GM12878 (cell line): ENCODE results near the gene EMP1. TPM values are rescaled to one million over a fixed set of nuclear protein-coding genes. Genes with fewer than 3 reads are reported as not detected.

Source experiments
- ATAC-seq: fragments of 200-7000 bp; cut with Tn5 transposase; 3 replicates; pipeline ENCODE4 v1.9.1; 2020; ENCODE audit warnings: mild to moderate bottlenecking, moderate library complexity
- BruUV-seq: library from RNA; stranded (reverse); fragments of 400-500 nt; replicated peaks from 2 replicates; lab custom pipeline; 2021; lab: Mats Ljungman, UMichigan
- CTCF ChIA-PET: fragments of 300-600 bp; sonication (Branson Sonifier 250); formaldehyde crosslinking; extraction: SDS; loops from one replicate; lab custom pipeline; 2021; ENCODE audit warnings: inconsistent platforms; lab: Yijun Ruan, JAX
- POLR2A ChIA-PET: fragments of 350-600 bp; formaldehyde crosslinking; extraction: SDS; loops from one replicate; lab custom pipeline; 2021; ENCODE audit warnings: inconsistent platforms; lab: Charles Lee
- RAD21 ChIA-PET: fragments of 300-600 bp; sonication (Branson Sonifier 250); formaldehyde crosslinking; loops from one replicate; lab custom pipeline; 2023; ENCODE audit warnings: antibody characterized with exemption; ENCODE audit not compliant: unreplicated experiment; lab: Charles Lee
- SMC1A ChIA-PET: fragments of 300-600 bp; sonication (Branson Sonifier 250); formaldehyde crosslinking; loops from one replicate; lab custom pipeline; 2023; ENCODE audit not compliant: unreplicated experiment, uncharacterized antibody; lab: Charles Lee
- DNase-seq: peaks from one replicate; pipeline ENCODE4 v3.0.0-alpha.2; 2011; ENCODE audit warnings: low read depth, low spot score
- FAIRE-seq: peaks from 3 replicates; lab custom pipeline; 2011; peaks lifted over from hg19 to GRCh38; lab: Jason Lieb, UNC
- H2AFZ ChIP-seq: 2 replicates; pipeline ENCODE4 v1.6.0; 2011; ENCODE audit warnings: low read depth, low read length, control low read depth; ENCODE audit not compliant: control insufficient read depth
- H3K27ac ChIP-seq: 2 replicates; pipeline ENCODE4 v1.5.1; 2011; ENCODE audit warnings: control low read depth; ENCODE audit not compliant: control insufficient read depth, insufficient read depth
- H3K27me3 ChIP-seq, 2 experiments: replicated peaks in 1 of 2; 2 replicates each; pipeline versions ENCODE4 v1.6.0 to v1.6.1; 2011; ENCODE audit warnings: low read length in 1 of 2; ENCODE audit not compliant: control insufficient read depth in 2 of 2, insufficient read depth in 2 of 2
- H3K36me3 ChIP-seq, 2 experiments: 2 replicates each; pipeline ENCODE4 v1.5.1; 2011; ENCODE audit warnings: low read length in 1 of 2; ENCODE audit not compliant: control insufficient read depth in 2 of 2, insufficient read depth in 2 of 2
- H3K4me1 ChIP-seq: 2 replicates; pipeline ENCODE4 v1.6.1; 2011; ENCODE audit warnings: mild to moderate bottlenecking, low read length, moderate library complexity, mixed read lengths; ENCODE audit not compliant: control insufficient read depth, insufficient read depth
- H3K4me2 ChIP-seq: 2 replicates; pipeline ENCODE4 v1.6.0; 2011; ENCODE audit warnings: control low read depth; ENCODE audit not compliant: control insufficient read depth, insufficient read depth
- H3K4me3 ChIP-seq: fragments of 200-600 bp; sonication (generic); 2 replicates; pipeline ENCODE4 v1.5.1; 2016
- H3K79me2 ChIP-seq: 2 replicates; pipeline ENCODE4 v1.6.0; 2011; ENCODE audit warnings: low read length; ENCODE audit not compliant: control insufficient read depth, insufficient read depth
- H3K9ac ChIP-seq: 2 replicates; pipeline ENCODE4 v1.8.0; 2011; ENCODE audit warnings: low read length, control low read depth, mixed read lengths; ENCODE audit not compliant: control insufficient read depth, insufficient read depth
- H3K9me3 ChIP-seq: replicated peaks from 3 replicates; pipeline ENCODE4 v1.5.1; 2011; ENCODE audit warnings: mild to moderate bottlenecking, low read length; ENCODE audit not compliant: control insufficient read depth, insufficient read depth
- H4K20me1 ChIP-seq: 2 replicates; pipeline ENCODE4 v1.6.0; 2011; ENCODE audit not compliant: control insufficient read depth, insufficient read depth
- PRDM15 ChIP-seq: fragments of 450-650 bp; formaldehyde crosslinking; IDR thresholded peaks from 2 replicates; pipeline ENCODE4 v1.4.0; 2020; ENCODE audit warnings: mild to moderate bottlenecking, moderate library complexity
- WGBS: methylation state at CpG from one replicate; pipeline ENCODE4 v1.1.6; 2016; ENCODE audit warnings: low lambda C conversion rate; ENCODE audit not compliant: insufficient replicate concordance, insufficient coverage; ENCODE audit errors: missing lambda C conversion rate; 5-methylcytosine and 5-hydroxymethylcytosine counted together
- in situ Hi-C: fragments of 300-500 bp; cut with MboI; formaldehyde crosslinking; loops from 9 replicates; pipeline ENCODE4 v1.14.3; 2018; ENCODE audit warnings: mixed read lengths
- intact Hi-C: fragments of 100-400 bp; cut with micrococcal nuclease; formaldehyde crosslinking; loops from one replicate; pipeline ENCODE4 v1.14.2; 2022; ENCODE audit not compliant: unreplicated experiment
- polyA plus RNA-seq, 11 experiments: library from polyadenylated mRNA; depleted of rRNA in 4 of 11; unstranded in 6 of 11; stranded (reverse) in 5 of 11; fragments of >200 nt; fragmentation: Nextera tagmentation in 4 of 11; fragmentation: Illumina TruSeq in 1 of 11; extraction: Ambion mirVana in 4 of 11; extraction: Trizol in 1 of 11; gene quantifications; 1 replicate in 1 of 11; 2 replicates in 10 of 11; pipeline versions ENCODE4 v1.2.1 to v1.2.3, GENCODE V29; 2011 to 2016; ENCODE audit warnings: inconsistent platforms in 2 of 11, missing spikeins in 2 of 11, low read depth in 1 of 11
- total RNA-seq, 4 experiments: library from RNA; depleted of rRNA in 3 of 4; stranded (reverse); fragments of >200 nt in 3 of 4; fragmentation: Illumina TruSeq in 1 of 4; extraction: Trizol in 1 of 4; gene quantifications; 2 replicates each; pipeline versions ENCODE4 v1.2.1 to v1.2.3, GENCODE V29; 2013 to 2021
- TF ChIP-seq, protein P1 (sequence below), 3 experiments: IDR thresholded peaks in 2 of 3; conservative IDR thresholded peaks in 1 of 3; 2 replicates each; pipeline ENCODE4 v1.5.1; 2011; ENCODE audit warnings: low read depth in 3 of 3, low read length in 3 of 3, mild to moderate bottlenecking in 3 of 3, control low read depth in 2 of 3, moderate library complexity in 2 of 3, inconsistent platforms in 1 of 3, mixed read lengths in 1 of 3; ENCODE audit not compliant: control insufficient read depth in 2 of 3, insufficient read depth in 1 of 3; ENCODE audit errors: extremely low read depth in 1 of 3

EMP1 gene
- total and polyA plus RNA-seq, 10 of the 15 experiments (the other 5 are each of a cell fraction or from before 2014, with no cell fraction given): 0.09 to 0.90 (median 0.25) TPM; not detected in 1

DNA sequence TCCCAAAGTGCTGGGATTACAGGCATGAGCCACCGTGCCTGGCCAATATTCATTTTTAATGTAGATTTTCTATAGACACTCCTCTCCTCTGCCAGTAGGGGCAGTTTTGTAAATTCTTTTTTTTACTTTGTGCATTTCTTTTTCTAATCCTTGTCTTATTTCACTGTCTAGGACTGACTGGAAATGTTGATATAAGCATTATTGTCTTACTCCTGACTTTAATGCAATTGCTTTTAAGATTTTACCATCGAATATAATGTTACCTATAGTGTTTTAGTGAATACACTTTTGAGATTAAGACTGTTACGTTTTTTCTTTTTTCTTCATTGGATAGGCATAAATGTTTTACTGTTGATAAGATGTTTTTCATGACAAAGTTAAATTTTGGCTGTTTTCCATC lies 35.4 kb upstream of the EMP1 start:
- no TSS peak for BruUV-seq
- FAIRE-seq: no peak

More for the DNA sequence above, 35.4 kb upstream of the EMP1 start:
- H3K27me3 ChIP-seq: peaks cover 2% of the 10 kb centered on the region in 2 experiments; a peak in 2 of 4 replicates
- H3K9me3 ChIP-seq: no peaks in the 10 kb centered on the region
- SMC1A ChIA-PET: no interaction called here
- CTCF ChIA-PET: no interaction called here
- no peaks in the 10 kb centered on the region for H3K79me2 ChIP-seq
- no peak overlapping the region for H2AFZ ChIP-seq
- RAD21 ChIA-PET: no interaction called here
- H3K4me2 ChIP-seq: no peak overlapping the region
- intact Hi-C loops (no loop called here), in situ Hi-C loops (no loop called here)
- H3K36me3 ChIP-seq: no peaks in the 10 kb centered on the region
- POLR2A ChIA-PET: interaction anchor here (0.7 kb wide), 1 partner anchor 26 kb away, joined by 4 read pairs; no protein-coding TSS in a partner anchor
- 11% methylated on average over 3 of the region's 3 CpGs for WGBS
- no peak for DNase-seq
- TF ChIP-seq, protein P1, sequence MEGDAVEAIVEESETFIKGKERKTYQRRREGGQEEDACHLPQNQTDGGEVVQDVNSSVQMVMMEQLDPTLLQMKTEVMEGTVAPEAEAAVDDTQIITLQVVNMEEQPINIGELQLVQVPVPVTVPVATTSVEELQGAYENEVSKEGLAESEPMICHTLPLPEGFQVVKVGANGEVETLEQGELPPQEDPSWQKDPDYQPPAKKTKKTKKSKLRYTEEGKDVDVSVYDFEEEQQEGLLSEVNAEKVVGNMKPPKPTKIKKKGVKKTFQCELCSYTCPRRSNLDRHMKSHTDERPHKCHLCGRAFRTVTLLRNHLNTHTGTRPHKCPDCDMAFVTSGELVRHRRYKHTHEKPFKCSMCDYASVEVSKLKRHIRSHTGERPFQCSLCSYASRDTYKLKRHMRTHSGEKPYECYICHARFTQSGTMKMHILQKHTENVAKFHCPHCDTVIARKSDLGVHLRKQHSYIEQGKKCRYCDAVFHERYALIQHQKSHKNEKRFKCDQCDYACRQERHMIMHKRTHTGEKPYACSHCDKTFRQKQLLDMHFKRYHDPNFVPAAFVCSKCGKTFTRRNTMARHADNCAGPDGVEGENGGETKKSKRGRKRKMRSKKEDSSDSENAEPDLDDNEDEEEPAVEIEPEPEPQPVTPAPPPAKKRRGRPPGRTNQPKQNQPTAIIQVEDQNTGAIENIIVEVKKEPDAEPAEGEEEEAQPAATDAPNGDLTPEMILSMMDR (IDR thresholded peaks at IDR 0.05 in 2 of 3, conservative IDR thresholded peaks at IDR 0.05 in 1 of 3; ENCODE audit: control insufficient read depth in 2 of 3, extremely low read depth in 1 of 3, insufficient read depth in 1 of 3, low read depth in 3 of 3, low read length in 3 of 3): peak in 2 of 3 experiments; percentile 36; a peak in 2 of 6 replicates
- no peak for TF ChIP-seq PRDM15 (CRISPR knock-in tag)
- H3K9ac ChIP-seq: no peak overlapping the region
- ATAC-seq: peak; percentile 31; the same call in 1 of the 3 replicates
- H3K4me3 ChIP-seq: no peak overlapping the region
- no peaks in the 10 kb centered on the region for H4K20me1 ChIP-seq
- no peaks in the 10 kb centered on the region for H3K4me1 ChIP-seq
- H3K27ac ChIP-seq: no peak overlapping the region
